C4-2B (cell line): ENCODE data around the gene WDR87.

Source experiments
- H3K27ac ChIP-seq: fragments of 450-650 bp; 2 replicates; pipeline ENCODE4 v1.5.1; 2017
- CTCF ChIP-seq: fragments of 450-650 bp; conservative IDR thresholded peaks from 2 replicates; pipeline ENCODE4 v1.5.1; 2017; ENCODE audit warnings: mild to moderate bottlenecking
- ZFX ChIP-seq: fragments of 450-650 bp; IDR thresholded peaks from 2 replicates; pipeline ENCODE4 v1.6.1; 2017

WDR87 gene

DNA sequence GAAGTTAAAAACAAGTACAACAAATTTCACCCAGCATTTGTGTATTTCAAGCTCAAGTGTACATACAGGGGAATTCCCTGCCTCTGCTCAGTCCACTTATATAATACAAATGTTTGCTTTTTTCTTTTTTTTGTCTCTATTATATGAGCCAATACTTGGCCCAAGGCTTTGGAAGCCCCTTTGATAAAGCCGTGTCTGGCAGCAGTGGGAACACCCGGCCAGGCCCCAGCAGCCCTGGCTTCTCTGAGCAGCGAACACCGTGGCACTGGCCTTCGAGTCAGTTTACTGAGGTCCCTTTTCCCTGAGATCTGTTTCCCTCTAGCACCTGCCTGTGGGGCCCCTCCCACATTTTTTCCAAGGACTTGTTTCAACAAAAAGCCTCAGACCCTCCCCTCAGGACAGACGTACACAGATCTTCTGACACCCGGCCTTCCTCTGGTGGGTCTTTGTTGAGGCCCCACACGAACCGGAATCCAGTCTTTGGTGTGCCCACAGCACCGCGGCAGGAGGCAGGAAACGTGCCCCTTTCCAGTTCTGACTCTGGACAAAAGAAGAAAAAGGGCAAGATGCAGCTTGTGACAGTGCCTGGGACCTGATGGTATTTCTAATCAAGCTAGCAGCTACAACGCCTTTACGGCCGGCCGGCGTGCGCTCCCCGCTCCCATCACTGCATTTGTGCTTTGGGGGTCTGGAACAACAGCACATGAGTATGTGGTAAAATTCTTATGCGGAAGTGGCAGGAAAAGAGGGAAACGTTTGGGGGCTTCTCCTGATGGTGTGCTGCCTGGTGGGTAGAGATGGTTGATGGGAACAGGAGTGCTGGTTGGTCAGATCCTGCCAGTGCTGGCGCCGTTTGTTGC lies 14.4 kb upstream of the WDR87 start:
- no peak for TF ChIP-seq ZFX
- TF ChIP-seq CTCF: no peak
- no peak overlapping the region for H3K27ac ChIP-seq

DNA sequence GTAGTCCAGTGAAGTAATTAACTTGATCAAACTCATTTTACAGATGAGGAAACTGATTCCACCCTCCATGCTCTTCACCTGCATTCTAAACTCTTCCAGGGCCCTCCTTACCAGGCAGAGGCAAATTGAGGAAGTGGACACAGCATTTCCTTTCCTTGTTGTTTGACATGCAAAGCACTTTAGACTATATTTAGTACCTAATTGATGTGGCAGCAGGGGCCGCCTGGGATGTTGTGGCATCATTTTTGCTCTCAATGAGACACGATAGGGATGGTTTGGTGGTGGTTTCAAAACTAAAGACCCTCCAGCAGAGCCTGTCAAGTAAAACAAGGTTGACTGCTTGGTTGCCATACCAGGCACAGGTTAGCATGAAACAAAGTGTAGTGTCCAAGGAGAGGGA lies 8.5 kb upstream of the WDR87 start:
- TF ChIP-seq ZFX (no peak), CTCF (no peak)
- no peak overlapping the region for H3K27ac ChIP-seq

- TF ChIP-seq ZFX (no peak), CTCF (no peak)
- no peak overlapping the region for H3K27ac ChIP-seq
These were observed 3.3 kb upstream of the WDR87 start for GRCh38 chr19:37909661-37910199.

DNA sequence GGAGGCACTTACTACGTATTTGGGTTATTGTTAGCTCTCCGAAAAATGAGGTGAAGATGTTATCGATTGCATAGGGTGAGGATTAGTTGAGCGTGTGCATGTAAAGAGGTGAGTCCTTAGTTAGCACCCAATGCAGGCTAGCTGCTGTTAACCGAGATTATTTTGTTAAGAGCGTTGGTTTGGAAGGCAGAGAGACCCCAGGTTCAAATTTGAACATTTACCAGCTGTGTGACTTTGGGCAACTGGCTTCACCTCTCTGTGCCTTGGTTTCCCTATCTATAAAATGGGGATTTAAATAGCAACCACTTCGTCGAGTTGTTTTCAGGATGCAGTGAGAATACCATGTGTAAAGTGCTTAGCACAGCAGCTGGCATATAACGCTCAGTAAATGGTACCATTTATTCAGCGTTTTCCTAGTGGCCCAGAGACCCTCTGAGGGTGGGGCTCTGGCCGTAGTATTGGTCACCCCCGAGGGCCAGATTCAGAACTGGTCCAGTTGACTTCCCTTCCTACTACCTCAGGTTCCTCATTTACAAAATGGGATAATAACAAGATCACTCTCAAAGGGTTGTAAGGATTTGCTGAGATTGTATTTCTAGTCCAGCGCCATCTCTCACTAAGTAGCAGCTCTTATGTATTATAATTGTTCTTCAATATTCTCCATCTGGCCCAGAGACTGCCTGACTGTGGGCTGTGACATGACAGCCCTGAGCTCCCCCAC lies 1.5 kb upstream of the WDR87 start:
- H3K27ac ChIP-seq: peak overlapping the region; percentile 82
- TF ChIP-seq CTCF: no peak
- no peak for TF ChIP-seq ZFX

DNA sequence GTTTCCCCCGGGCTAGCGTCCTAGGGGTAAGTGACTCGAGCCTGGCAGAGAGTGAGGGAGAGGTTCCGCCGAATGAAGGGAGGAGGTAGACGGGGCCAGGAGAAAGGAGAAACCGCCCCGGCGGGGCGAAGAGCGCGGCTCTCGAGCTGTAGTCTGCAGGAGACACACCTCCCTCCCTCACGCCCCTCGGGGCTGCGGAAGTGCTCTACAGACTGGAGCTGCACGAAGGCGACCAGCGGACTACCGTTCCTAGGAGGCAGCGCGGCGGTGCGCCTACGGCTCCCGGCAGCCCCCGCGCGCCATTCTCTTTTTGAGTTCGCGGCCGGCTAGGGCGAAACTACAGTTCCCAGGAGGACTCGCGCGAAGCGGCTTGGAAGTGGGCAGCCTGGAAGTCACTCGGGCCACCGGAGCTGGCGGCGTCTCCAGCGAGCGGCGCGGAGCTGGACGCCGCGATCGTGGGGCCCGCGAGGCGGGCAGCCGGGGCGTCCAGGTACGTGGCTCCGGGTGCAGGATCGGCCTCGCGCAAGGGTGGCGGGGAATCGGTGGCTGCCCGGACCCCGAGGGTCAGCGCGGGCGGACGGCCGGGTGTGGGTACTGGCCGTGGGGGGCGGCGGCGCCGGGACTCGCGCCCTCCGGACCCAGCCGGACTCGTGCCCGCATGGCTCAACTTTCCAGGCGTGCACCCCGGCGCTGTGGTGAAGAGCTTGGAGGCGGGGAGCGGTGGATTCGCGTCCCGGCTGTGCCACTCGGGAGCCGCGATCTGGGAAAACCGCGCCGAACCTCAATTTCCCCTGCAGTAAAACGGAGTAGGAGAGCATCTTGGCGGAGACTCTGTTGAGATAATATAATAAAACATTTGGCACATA lies 708 bp upstream of the WDR87 start, which contains the start of gene SIPA1L3:
TSS of gene SIPA1L3 (plus strand) at position 340 of the 866 bp plus-strand sequence. CDS start 174,358 bp downstream, outside the sequence.
- TF ChIP-seq CTCF: no peak
- peak; percentile 36; the same call in 1 of the 2 replicates for TF ChIP-seq ZFX
- H3K27ac ChIP-seq: peak within 1 kb of the TSS; percentile 82

- TF ChIP-seq CTCF: no peak
- TF ChIP-seq ZFX: no peak
- no peak overlapping the region for H3K27ac ChIP-seq
These were observed 3.3 kb downstream of the WDR87 start for GRCh38 chr19:37903096-37903495.
